Measurements from ENCODE around the gene ITPR1.

GRCh38 chr3:4850211-4850927 is 357.2 kb downstream of the ITPR1 start:
- TF ChIP-seq CTCF (IDR thresholded peaks at IDR 0.05) (no peak), EP300 (IDR thresholded peaks at IDR 0.05) (no peak), RARB (CRISPR knock-in tag; IDR thresholded peaks at IDR 0.05) (no peak), FOSL2 (IDR thresholded peaks at IDR 0.05) (no peak), FOSL2 (CRISPR knock-in tag; IDR thresholded peaks at IDR 0.05) (no peak), BHLHE40 (IDR thresholded peaks at IDR 0.05; ENCODE audit: low read depth, low read length) (no peak), MYC (IDR thresholded peaks at IDR 0.05; ENCODE audit: borderline replicate concordance, low read length) (no peak), POLR2A (IDR thresholded peaks at IDR 0.05; ENCODE audit: low read length) (no peak), E2F6 (IDR thresholded peaks at IDR 0.05; ENCODE audit: borderline replicate concordance, low read depth) (no peak), MAZ (IDR thresholded peaks at IDR 0.05; ENCODE audit: borderline replicate concordance, low read depth, low read length) (no peak), MAX (IDR thresholded peaks at IDR 0.05) (no peak), SREBF2 (IDR thresholded peaks at IDR 0.05) (no peak), HDAC2 (IDR thresholded peaks at IDR 0.05) (no peak)
